COLO668 (cell line): ENCODE results near the gene TCF4.
A peak's percentile ranks its signal among the peaks of the same experiment; 100 is the strongest.

Experiments used
- DNase-seq: peaks from one replicate; lab custom pipeline; 2025; ENCODE audit not compliant: unreplicated experiment; lab: John Stamatoyannopoulos, UW

The TCF4 gene

DNA sequence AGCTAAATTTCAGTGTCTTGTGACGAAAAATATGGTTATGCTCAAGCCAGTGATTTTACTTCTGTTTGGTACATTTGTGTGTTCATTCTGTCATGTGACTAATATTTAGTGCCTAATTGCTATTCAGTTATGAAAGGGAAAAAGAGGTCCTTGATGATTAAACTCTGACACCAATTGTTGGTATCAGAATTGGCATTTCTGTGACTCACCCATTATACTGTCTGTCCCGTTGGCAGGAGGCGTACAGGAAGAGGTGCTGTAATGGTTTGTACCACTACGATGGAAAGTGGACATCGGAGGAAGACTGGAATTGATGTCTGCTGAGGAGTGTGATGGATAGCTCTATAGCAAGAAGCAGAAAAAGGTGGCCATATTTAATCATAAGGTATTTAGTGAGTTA, 318.4 kb downstream of the TCF4 start:
- no peak for DNase-seq

- DNase-seq: no peak
Observed at GRCh38 chr18:55268628-55269275, 319.2 kb downstream of the TCF4 start.

DNA sequence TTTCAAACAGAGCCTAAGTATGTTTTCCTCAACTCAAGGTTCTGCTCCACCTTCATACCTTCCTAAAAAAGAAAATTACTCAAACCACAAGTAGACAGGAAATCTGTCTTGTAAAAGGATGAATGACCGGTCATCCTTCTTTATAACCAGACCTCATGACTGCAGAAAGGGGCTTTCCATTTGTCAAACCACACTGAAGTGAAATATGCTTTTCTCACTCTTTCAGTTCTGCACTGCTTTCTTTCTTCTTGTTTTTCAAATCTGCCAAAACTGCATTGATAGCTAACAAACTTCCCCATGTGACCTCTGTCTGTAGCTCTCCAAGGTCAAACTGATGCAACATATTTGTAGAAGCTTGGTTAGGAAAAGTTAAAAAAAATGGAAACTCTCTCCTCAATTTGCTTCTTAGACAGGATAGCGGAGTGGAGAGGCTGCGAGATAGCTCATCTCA, 319.8 kb downstream of the TCF4 start:
- no peak for DNase-seq

DNA sequence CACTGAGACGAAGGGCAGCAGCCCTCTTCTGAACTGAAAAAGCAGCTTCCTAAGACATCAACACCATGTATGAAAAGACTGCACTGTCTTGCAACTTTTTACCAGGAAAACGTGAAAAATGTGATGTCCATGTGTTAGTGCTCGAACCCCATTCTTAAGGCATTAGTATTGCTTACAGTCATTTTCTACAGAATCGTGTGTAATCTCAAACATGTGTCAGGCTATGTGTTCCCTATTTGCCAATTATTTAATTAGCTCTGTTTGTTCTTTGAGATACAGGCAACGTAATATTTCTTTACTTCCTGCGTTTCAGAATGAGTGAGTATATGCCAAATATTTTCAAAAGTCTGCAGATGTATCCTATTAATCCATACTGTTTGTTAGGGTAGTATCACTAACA, 321.0 kb downstream of the TCF4 start:
- DNase-seq: no peak

- no peak for DNase-seq
Observed at GRCh38 chr18:55265984-55266383, 322.0 kb downstream of the TCF4 start.

- no peak for DNase-seq
Observed at GRCh38 chr18:55265130-55265675, 322.8 kb downstream of the TCF4 start.

DNA sequence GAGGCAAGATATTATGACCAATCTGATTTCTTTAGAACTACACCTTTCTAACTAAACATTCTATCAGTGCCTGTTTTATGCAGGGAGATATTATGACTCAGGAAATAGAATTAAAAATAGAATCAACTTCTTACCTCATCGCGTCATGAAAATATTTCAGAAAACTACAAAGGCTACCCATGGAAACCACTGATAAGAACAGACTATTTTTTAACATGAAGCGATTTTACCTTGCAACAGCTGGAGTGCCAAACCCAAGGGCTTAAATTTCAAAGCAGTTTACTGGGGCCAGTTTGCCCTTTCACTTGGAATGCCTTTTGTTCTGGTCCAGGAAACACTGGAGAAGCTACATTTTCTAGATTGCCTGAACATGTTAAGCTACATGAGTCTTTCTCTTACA, 323.9 kb downstream of the TCF4 start:
- no peak for DNase-seq

- no peak for DNase-seq
Observed at GRCh38 chr18:55262021-55262560, 325.9 kb downstream of the TCF4 start.

- no peak for DNase-seq
Observed at GRCh38 chr18:55261253-55261652, 326.7 kb downstream of the TCF4 start.

DNA sequence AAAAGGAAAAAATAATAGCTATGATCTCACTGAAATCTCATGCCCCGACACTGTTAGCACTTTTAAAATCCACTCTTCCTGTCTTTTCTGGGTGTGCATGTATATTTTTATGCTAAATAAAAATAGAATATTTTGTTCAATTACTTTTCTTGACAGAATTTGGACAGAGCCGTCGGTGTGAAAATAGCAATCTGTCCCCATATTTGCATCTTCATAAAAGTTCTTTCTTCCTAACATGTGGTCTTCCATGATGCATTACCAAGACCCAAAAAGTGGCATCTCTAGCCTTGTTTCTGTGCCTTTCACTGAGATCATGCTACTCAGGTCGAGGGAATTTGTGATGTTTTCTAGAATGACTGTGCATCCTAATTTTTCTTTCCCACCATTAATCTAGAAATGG, 329.9 kb downstream of the TCF4 start:
- no peak for DNase-seq

DNA sequence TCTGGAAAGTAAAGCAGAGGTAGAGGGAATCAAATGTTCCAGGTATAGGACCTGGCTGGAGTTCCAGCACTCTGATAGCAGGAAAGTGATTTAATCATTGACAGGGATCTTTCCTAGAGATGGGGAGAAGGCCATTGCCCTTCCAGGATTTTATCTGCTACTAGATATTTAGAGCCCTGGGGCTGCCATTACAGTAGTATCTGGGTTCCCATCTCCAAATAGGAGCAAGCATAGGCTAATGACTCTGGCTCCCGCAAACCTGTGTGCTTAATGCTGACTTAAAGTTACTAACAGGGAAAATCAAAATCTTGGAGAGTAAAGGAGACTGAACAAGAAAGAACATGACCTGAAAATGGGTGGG, 331.1 kb downstream of the TCF4 start:
- no peak for DNase-seq

GRCh38 chr18:55256226-55256928, 331.6 kb downstream of the TCF4 start:
- DNase-seq: no peak

DNA sequence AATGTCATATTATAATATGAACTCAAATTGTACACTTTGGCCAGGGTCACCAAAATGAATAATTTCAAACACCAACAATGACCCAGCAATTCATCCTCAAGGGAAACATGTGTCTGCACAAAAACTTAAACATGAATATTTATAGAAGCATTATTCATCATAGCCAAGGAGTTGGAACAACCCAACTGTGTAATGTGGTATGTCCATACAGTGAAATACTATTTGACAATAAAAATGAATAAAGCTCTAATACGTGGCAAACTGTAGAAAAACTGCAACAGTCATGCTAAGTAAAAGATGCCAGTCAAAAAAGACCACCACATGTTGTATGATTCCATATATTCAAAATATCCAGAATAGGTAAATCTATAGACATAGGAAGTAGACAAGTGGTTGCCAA, 334.2 kb downstream of the TCF4 start:
- no peak for DNase-seq

DNA sequence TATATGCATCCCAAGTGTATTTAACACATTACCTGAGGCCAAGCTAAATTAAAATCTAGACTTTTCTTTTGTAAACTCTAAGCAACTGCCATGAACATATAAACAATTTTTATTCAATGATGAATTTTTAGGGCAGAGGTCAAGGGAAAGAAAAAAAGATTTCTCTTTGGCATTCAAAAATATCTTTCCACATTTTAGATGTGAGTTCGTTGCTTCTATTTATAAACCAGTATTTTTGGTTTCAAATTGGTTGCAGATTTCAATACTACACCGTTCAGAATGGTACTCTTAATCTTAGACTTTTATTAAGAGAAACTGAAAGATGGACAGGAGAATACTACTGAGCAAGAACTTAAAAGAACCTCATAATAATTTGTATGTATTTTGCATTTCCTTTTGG, 335.1 kb downstream of the TCF4 start:
- DNase-seq: no peak

DNA sequence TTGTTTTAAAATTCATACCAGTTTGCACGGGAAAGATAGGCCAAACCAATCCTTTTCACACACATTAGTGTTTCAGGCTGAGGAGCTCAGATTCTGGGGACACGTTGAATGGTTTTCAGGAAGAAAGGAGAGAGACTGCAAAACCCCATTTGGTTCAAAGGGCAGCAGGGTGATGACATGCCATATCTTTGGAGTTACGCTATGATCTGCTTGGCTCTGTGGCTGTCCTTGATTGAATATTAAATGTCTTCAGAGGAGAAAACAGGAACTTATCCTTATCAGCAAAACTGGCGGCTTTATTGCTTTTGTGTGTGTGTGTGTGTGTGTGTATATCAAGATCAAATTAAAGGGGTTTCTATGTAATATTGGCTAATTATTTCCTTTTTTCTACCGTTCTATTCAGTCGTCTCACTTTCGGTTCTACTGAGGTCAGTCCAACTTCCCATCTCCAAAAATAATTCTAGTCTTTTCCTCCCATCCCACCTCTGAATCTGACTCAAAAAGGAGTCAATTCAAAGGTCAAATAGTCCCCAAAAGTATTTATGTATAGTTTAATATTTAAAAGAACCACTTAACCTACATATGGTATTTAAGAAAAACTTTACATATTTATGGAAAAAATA, 335.8 kb downstream of the TCF4 start:
- no peak for DNase-seq

DNA sequence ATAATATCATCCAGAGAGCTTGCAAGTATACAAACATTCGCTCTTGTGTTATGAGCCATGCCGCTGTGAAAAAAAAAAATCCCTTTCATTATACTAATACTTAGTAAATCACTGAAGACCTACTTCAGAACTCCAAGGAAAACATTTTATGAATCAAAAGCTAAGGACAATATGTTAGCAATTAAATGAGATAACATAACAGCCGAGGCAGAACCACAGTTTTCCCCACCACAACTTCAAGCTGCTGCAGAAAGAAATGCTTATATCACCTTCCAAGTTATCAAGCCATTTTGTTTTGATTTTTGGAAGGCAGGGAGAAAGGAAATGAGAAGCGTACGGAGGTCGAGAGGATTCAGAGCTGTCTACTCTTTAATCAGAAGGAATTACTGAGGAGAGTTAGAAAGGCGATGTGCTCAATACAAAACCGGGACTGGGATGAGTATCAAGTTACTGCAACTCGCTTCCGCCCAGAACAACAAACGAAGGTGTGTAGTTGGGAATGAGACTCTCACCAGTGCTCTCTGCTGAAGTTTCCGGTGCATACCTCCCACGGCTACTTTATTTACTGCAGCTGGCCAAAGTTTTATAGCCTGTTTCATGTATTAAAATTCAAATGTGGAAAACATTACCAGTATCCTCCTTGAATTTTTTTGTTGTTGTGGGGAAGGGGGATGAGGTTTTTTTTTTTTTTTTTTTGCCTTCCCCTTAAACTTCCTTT, 336.6 kb downstream of the TCF4 start:
- DNase-seq: peak; percentile 8

DNA sequence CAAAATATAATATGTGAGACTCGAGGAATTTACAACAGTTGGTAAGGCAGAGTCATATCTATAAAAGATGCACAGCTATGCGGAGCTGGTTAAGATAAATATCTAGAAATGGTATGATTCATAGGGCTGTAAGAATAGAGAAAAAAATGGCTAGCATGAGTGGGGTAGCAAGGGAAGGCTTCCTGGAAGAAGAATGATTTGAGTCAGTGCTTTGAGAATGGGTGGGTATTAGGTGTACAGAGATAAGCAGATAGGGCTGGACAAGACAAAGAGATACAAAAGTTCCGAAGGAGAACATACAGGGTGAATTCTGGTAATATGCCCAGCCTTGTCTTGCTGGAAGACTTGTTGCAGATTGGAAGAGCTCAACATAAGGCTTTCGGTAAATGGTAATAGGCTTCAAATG, 337.2 kb downstream of the TCF4 start:
- no peak for DNase-seq

- no peak for DNase-seq
Observed at GRCh38 chr18:55249550-55249949, 338.4 kb downstream of the TCF4 start.

GRCh38 chr18:55248495-55248894, 339.5 kb downstream of the TCF4 start:
- no peak for DNase-seq

DNA sequence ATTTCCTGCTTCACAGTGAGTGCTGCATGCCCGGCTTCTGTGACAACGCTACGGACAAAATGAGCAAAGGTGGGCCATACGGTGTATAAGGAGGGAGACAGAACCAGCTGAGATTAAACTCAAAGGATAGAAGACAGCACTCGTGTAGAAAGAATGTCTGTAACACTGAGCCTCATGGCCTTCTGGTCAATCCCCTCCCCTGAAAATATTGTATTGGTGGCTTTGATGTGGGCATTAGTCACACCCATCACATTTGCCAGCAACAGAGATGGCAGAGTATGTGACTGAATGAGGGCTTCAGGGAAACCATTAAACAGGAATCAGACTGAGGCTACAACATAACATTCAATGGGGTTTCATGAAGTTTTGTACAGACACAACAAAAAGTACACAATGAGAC, 341.0 kb downstream of the TCF4 start:
- no peak for DNase-seq

DNA sequence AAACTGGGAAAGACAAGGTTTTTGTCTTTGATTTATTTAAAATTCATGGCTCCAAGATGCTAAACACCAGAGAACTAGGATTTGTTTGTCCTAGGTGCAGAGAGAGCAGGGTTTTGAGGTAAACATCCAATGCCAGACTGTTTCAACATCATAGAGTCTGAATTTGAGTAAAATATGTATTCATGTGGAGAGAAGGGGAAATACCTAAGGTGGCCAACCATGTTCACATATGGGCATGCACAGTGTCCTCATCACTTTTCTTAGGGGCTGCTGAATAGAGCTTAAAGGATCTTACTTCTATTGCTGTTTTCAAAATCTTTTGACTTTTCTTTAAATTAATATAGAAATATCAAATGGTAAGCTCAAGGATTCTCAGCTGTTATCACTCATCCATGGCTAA, 341.7 kb downstream of the TCF4 start:
- DNase-seq: no peak
